BE2C (cell line): Measurements from ENCODE around the gene ZNF618.

Experiments used
- DNase-seq: peaks from one replicate; pipeline ENCODE4 v3.0.0-alpha.2; 2020
- H3K27me3 ChIP-seq: fragments of 250-450 bp; sonication (Bioruptor Pico); 2 replicates; pipeline ENCODE4 v1.5.1; 2020; ENCODE audit warnings: mild to moderate bottlenecking
- H3K36me3 ChIP-seq: fragments of 250-450 bp; sonication (Bioruptor Pico); 2 replicates; pipeline ENCODE4 v1.5.1; 2020; ENCODE audit warnings: mild to moderate bottlenecking
- H3K4me1 ChIP-seq: fragments of 250-450 bp; sonication (Bioruptor Pico); 2 replicates; pipeline ENCODE4 v1.5.1; 2020
- H3K4me3 ChIP-seq: 2 replicates; pipeline ENCODE4 v1.5.1; 2011; ENCODE audit warnings: low read depth, low read length
- H3K9me3 ChIP-seq: fragments of 250-450 bp; sonication (Bioruptor Pico); 2 replicates; pipeline ENCODE4 v1.5.1; 2020
- CTCF ChIP-seq: IDR thresholded peaks from 2 replicates; pipeline ENCODE4 v1.5.1; 2012; ENCODE audit warnings: mild to moderate bottlenecking, low read depth, low read length

The ZNF618 gene

GRCh38 chr9:113898596-113898995 is 22.5 kb downstream of the ZNF618 start:
- DNase-seq: no peak
- H3K36me3 ChIP-seq: no peaks in the 10 kb centered on the region
- no peaks in the 10 kb centered on the region for H3K4me1 ChIP-seq
- no peaks in the 10 kb centered on the region; the same call in 1 of the 2 replicates for H3K9me3 ChIP-seq
- TF ChIP-seq CTCF: no peak
- no peak overlapping the region for H3K4me3 ChIP-seq
- H3K27me3 ChIP-seq: no peaks in the 10 kb centered on the region

- no peaks in the 10 kb centered on the region for H3K36me3 ChIP-seq
- H3K4me3 ChIP-seq: no peak overlapping the region
- H3K9me3 ChIP-seq: no peaks in the 10 kb centered on the region; the same call in 1 of the 2 replicates
- DNase-seq: no peak
- H3K27me3 ChIP-seq: no peaks in the 10 kb centered on the region
- TF ChIP-seq CTCF: no peak
- no peaks in the 10 kb centered on the region for H3K4me1 ChIP-seq
These were observed 23.1 kb downstream of the ZNF618 start for GRCh38 chr9:113899205-113899604.

- DNase-seq: no peak
- H3K9me3 ChIP-seq: no peaks in the 10 kb centered on the region; the same call in 1 of the 2 replicates
- H3K27me3 ChIP-seq: no peaks in the 10 kb centered on the region
- no peak for TF ChIP-seq CTCF
- no peaks in the 10 kb centered on the region for H3K36me3 ChIP-seq
- no peaks in the 10 kb centered on the region for H3K4me1 ChIP-seq
- H3K4me3 ChIP-seq: no peak overlapping the region
These were observed 25.1 kb downstream of the ZNF618 start for GRCh38 chr9:113901221-113901688.

- H3K4me3 ChIP-seq: no peak overlapping the region
- TF ChIP-seq CTCF: no peak
- no peaks in the 10 kb centered on the region for H3K36me3 ChIP-seq
- H3K27me3 ChIP-seq: no peaks in the 10 kb centered on the region
- DNase-seq: no peak
- no peaks in the 10 kb centered on the region for H3K4me1 ChIP-seq
- no peaks in the 10 kb centered on the region; the same call in 1 of the 2 replicates for H3K9me3 ChIP-seq
These were observed 27.5 kb downstream of the ZNF618 start for GRCh38 chr9:113903514-113904077.

GRCh38 chr9:113906411-113907110 is 30.5 kb downstream of the ZNF618 start:
- DNase-seq: no peak
- Histone ChIP-seq H3K36me3 (no peaks in the 10 kb centered on the region), H3K4me1 (no peaks in the 10 kb centered on the region), H3K4me3 (no peak overlapping the region), H3K9me3 (no peaks in the 10 kb centered on the region), H3K27me3 (no peaks in the 10 kb centered on the region)
- TF ChIP-seq CTCF: no peak

- Histone ChIP-seq H3K4me3 (no peak overlapping the region), H3K9me3 (no peaks in the 10 kb centered on the region), H3K36me3 (no peaks in the 10 kb centered on the region), H3K27me3 (no peaks in the 10 kb centered on the region), H3K4me1 (peaks cover 6% of the 10 kb centered on the region)
- no peak for DNase-seq
- TF ChIP-seq CTCF: no peak
These were observed 31.2 kb downstream of the ZNF618 start for GRCh38 chr9:113907282-113907681.
